Measurements from ENCODE around the gene EIF3L.

EIF3L gene

GRCh38 chr22:37905534-37906363 is 56.5 kb downstream of the EIF3L start, which contains the start of gene MICALL1:
MICALL1 (plus strand) TSS chr22:37906297; CDS start chr22:37906423, 126 bp downstream.
- peak; percentile 49 for DNase-seq (ENCODE audit: low read depth)

- DNase-seq (ENCODE audit: low read depth) = no peak
Observed at GRCh38 chr22:37906364-37907008, 57.3 kb downstream of the EIF3L start.

- no peak for DNase-seq (ENCODE audit: low read depth)
Observed at GRCh38 chr22:37907036-37907954, 58.1 kb downstream of the EIF3L start.

DNA sequence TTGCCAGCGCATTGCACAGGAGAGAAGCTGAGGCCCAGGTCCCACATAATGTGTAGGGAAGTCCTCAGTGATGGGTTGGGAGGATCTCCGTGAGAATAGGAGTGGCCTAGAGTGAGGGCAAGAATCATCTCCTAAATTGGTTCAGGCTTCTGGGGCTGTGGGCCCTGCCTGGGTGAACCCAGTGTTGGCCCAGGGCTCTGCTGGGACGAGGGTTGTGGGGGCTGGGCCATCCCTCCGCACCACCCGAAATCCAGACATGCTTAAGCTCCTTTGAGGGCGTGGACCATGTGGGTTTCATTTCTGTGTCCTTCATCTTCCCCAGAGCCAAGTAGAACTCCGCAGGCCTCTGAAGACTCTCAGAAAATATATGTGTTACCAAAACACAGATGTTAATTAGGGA is 60.5 kb downstream of the EIF3L start:
- no peak for DNase-seq (ENCODE audit: low read depth)

DNA sequence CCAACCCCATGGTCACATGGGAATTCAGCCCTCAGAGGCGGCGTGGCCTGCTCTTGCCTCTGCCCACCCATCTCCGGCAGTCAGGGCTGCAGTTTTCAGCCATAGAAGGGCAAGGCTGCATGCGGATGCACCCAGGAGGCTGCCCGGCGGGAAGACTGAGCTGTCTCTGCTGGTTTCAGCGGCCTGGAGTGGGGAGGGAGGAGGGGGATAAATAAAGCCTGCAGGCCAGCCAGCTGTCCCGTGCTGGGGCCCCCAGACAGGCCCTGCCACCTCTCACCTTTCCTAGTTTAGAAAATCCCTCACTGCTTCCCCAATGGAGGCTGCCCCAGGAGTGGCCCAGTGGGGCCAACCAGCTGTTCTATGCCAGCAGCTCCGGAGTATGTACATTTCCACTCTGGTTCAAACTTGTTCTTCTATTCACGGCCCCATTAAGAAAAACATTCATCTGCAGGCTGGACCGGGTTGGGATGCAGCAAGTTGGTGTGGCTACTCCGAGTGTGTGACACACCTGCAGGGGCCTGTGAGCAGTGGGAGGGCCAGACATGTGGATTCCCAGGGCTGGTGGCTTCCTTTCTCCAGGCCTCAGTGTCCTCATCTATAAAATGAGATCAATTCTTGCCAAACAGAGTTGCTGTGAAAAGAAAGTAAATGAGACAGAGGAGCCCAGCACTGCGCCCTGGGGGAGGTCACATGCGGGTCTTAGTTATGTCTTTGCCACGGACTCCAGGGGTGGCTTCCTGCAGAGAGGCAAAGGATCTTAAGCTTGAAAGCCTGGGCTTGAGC is 61.9 kb downstream of the EIF3L start:
- no peak for DNase-seq (ENCODE audit: low read depth)

DNA sequence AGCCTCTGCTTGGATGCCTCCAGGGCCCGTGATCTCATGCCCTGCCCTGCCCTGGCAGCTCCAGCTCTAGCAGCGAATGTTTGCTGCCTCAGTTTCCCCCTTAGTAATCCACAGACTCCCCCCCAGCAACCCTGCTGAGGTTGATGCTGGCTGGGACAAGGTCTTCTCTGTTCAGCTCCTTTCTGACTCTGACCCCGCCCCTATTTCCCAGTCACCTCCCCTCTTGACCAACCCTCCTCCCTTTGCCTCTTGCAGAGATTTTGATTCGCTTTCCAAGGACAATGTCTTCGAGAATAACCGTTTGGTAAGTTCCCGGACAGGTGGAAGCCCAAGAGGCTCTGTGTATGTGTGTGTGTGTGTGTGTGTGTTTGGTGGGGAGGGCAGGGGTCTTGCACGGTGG is 62.5 kb downstream of the EIF3L start:
- DNase-seq (ENCODE audit: low read depth) = no peak

DNA sequence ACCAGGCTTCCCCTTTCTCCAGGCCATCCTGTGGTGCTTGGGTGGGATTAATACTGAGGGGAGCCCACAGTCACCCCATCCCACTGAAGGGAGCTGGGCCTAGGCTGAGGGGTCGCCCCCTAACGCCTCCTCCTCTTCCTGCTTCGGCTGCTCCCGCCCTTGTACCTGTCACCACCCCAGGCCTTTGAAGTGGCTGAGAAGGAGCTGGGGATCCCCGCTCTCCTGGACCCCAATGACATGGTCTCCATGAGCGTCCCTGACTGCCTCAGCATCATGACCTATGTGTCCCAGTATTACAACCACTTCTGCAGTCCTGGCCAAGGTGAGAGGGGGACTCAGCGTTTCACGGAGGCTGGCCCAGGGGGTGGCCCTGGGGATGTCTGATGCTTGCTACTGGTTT is 63.0 kb downstream of the EIF3L start:
- DNase-seq (ENCODE audit: low read depth) = no peak

DNA sequence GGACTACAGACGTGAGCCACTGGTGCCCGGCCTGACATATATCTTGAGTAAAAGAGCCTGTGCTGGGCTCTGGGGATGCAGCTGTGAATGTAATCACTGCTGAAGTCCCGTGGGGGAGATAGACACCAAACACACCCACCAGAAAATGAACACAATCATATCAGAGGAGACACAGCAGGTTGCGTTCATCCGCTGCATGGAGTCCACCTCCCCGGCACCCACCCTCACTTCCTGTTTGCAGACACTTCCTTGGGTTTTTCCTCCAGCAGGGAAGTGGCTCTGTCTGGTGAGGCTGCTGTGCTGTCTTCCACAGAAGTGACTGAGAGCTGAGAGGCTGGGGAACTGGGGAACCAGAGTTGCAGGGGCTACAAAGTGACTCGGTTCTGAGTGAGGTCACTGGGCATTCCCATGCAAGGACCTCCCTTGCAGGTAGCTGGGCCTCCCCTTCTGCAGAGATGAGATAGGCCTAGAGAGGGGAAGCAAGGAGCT is 64.1 kb downstream of the EIF3L start:
- no peak for DNase-seq (ENCODE audit: low read depth)

DNA sequence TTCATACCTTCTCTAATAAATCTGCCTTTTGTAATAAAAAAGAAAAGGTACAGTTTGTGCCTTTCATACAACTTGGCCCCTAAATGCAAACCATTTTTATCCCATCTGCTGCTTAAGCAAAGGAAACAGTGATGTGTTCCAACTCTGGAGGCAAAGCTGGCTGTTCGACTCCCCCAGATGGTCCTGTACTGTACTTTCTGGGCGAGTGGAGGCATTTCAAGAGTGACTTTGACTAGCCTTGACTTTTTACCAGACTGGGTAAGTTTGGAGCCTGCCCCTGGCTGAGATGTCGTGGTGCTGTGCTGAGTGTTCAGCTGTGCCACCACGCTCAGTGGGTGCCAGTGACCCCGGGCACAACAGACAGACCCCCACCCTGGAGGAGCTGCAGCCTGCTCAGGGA is 67.1 kb downstream of the EIF3L start:
- DNase-seq (ENCODE audit: low read depth) = no peak

GRCh38 chr22:37917874-37918548 is 68.8 kb downstream of the EIF3L start:
- DNase-seq (ENCODE audit: low read depth) = no peak

- DNase-seq (ENCODE audit: low read depth) = no peak
Observed at GRCh38 chr22:37918580-37919270, 69.5 kb downstream of the EIF3L start.

- no peak for DNase-seq (ENCODE audit: low read depth)
Observed at GRCh38 chr22:37920126-37920525, 70.9 kb downstream of the EIF3L start.

- DNase-seq (ENCODE audit: low read depth) = no peak
Observed at GRCh38 chr22:37922191-37922590, 73.0 kb downstream of the EIF3L start.

DNA sequence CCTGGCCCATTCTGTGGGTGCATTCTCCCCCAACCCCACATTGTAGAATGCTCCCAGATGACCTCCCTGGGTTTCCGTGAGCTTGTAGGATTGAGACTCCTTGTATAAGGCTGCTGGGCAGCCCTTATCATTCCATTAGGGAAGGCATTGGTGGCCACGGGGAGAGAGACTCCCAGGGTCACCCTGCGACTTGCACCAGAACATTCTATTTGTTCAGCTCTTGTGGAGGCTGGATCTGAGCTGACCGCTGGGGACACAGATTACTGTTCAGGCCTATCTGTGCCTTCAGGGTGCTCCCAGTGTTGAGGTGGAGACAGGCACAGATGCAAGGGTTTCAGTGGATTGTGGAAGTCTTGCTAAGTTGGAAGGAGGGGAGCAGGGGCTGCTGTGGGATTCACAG is 74.7 kb downstream of the EIF3L start:
- no peak for DNase-seq (ENCODE audit: low read depth)

DNA sequence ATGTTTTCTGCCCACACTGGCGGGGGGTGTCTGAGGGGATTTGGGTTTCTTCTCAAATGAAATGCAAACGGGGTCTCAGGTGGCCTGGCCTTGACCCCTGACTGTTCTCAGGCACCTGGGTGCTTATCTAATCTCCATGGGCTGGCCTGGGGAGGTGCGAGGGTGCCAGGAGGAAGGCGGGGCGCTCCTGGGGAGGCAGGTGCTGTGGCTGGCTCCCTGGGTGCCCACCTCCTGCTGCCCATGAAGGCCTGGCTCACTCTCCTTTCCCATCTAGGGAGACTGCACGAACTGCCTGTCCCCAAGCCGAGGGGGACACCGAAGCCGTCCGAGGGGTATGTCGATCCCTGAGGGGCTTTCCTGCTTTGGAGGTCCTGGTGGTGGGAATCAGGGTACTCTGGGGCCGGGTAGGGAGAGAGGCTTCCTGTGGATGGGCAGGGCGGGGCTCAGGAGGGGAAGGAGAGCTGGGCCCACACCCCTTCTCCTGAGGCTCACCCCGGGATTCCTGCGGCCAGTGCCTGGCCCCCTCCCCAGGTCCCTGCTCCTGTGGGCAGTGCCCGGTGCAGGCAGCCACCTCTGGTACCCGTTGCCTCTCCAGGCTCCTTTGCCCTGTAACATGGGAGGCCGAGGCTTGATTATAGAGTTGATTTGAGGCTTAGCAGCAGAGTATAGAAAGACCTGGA is 75.3 kb downstream of the EIF3L start:
- DNase-seq (ENCODE audit: low read depth) = no peak

GRCh38 chr22:37925330-37925729 is 76.1 kb downstream of the EIF3L start:
- DNase-seq (ENCODE audit: low read depth) = no peak

- DNase-seq (ENCODE audit: low read depth) = no peak
Observed at GRCh38 chr22:37925767-37926166, 76.5 kb downstream of the EIF3L start.

GRCh38 chr22:37926358-37926757 is 77.1 kb downstream of the EIF3L start:
- no peak for DNase-seq (ENCODE audit: low read depth)

- DNase-seq (ENCODE audit: low read depth) = no peak
Observed at GRCh38 chr22:37926771-37927636, 77.8 kb downstream of the EIF3L start.
